Measurements from ENCODE around the gene OGFOD2.

The OGFOD2 gene

GRCh38 chr12:122989225-122989839 is 14.3 kb downstream of the OGFOD2 start:
- no peak for DNase-seq

- DNase-seq = no peak
Observed at GRCh38 chr12:122989874-122990419, 14.9 kb downstream of the OGFOD2 start.

- DNase-seq = no peak
Observed at GRCh38 chr12:122990561-122990960, 15.5 kb downstream of the OGFOD2 start.

DNA sequence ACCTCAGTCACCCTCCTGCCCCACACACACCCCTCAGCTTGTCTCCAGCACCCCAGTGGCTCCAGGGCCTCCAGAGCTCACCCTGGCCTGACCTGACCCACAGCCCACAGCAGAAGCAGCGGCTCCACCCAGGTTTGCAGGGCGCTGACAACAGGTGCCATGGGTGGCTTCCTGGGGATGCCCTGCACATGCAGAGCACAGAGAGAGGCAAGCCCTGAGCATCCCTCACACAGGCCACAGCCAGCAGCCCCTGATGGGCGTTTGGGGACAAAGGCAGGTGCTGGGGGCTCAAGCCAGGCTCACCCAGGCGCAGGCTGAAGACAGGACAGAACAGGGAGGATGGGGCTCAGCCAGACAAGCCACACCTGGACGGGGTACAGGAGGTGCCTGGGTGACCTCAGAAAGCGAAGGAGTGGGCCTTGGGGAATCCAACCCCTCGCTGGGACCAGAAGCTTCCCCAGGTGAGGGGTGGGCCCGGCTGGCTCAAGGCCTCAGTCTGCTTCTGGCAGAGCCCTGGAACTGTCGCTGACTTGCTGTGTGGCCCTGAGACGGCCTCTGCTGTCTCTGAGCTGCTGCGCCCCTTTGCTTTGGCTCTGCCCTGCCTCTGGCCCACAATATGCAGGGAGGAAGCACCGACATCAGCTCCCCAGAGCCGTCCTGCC is 16.0 kb downstream of the OGFOD2 start:
- no peak for DNase-seq

DNA sequence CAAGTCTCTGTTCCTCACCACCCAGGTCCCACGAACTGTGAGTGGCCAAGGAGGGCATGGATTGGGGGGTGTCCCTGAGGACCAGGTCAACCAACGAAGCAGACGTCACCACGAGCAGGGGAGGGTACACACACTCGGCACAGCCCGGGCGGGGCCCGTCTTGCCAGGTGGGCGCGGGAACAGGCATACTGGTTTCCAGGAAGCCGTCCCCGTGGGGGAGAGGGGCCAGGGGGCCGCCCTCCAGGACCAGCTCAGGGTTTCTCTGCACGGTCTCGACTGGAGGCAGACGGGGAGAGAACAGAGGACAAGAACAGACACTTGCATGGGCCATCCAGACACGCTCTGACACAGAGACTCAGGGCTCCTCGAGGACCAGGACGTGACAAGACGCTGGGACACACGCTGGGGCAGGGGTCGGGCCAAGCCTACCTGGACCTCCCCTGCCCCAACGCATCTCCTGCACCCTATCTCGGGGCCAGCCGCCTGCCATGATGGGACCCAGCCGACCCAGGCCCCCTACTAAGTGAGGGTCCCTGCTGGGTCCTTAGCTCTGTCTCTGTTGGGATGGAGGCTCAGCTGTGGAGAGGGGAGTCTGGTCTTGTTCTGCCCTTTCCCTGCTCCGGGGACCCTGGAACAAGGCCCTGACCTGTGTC is 16.7 kb downstream of the OGFOD2 start:
- DNase-seq = no peak

- no peak for DNase-seq
Observed at GRCh38 chr12:122992386-122992785, 17.3 kb downstream of the OGFOD2 start.

DNA sequence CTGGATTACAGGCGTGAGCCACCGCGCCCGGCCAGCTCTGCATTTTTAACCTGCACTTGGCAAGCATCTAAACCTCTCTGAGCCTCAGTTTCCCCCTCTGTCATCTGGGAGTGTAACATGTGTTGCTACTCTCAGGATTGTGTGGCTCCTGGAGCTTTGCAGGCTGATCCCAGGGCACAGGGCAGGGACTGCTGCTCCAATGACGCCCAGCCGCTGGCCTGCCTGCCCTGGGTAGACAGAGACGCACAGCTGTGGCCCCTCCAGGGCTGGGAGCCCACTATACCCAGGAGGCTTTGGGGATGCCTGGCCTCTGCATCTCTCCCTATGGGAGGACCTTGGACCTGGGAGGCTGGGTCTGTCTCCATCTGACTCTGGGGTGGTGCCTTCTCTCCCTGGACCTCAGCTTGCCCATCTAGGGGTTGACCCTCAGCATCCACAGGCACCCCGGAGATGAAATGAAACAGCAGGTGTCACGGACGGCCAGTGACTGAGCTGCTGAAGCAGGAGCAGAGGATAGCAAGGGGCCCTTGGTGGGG is 19.2 kb downstream of the OGFOD2 start:
- DNase-seq = no peak

DNA sequence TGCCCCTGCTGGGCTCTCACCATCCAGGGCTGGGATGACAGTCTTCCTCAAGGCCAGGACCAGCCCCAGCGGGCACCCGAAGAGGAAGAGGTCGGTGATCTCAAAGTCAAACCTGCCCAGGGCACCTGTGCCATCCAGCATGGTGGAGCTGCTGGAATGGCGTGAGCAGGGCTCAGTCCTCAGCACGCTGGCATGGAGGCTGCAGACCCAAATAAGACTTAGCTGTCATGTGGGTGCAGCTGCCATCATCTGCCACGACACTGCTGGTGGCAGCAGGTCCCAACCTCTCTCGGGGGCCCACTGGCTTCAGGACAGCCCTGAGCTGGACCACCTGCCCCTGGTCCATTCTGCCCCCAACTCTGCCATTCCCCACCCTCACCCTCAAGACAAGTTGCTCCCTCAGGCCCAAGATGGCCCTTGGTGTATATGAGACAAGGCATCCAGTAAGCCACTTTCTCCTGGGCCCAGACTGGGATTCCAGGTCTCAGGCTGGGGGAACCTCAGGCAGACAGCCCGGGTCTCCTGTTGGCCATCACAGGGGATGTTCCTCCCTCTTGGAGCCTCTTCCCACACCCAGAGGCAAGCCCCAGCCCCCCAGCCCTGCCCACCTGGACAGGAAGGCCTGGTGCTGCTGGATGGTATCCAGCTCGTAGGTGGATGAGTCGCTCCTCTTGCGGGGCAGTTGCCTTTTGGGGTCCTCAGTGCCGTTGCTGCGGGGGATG is 19.9 kb downstream of the OGFOD2 start:
- DNase-seq = no peak

- no peak for DNase-seq
Observed at GRCh38 chr12:122995503-122996187, 20.6 kb downstream of the OGFOD2 start.

GRCh38 chr12:122996188-122996601 is 21.2 kb downstream of the OGFOD2 start:
- no peak for DNase-seq

DNA sequence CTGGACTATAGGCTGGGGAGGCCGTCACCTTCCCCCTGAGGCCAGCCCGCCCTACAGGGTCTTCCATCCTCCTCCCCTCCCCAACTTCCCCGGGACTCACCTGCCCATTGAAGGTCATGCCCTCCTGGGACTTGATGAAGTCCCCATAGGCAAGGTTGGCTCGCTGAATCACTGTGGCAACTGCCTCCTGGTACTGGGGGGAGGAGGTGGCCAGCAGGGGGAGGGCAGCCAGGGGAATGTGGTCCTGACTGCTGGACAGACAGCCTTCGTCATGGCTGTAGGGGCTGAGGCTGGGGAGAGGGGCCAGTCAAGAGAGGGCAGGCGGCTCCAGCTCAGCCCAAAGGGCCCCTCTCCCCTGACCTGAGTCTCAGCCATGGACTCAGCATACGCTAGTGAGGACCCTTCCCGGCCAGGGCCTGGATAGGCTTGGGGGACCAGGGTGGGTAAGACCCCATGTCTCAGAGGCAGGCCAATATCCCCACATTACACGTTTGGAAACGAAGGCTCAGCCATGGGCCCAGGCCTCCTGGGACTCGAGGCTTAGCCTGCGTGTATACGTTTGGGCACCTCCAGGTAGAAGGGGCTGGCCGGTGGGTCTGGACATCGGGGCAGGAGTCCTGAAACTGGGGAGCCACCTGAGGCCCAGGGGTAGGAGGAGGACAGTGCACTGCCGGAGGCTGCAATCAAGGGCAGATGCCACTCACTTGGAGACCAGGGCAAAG is 21.7 kb downstream of the OGFOD2 start:
- no peak for DNase-seq

DNA sequence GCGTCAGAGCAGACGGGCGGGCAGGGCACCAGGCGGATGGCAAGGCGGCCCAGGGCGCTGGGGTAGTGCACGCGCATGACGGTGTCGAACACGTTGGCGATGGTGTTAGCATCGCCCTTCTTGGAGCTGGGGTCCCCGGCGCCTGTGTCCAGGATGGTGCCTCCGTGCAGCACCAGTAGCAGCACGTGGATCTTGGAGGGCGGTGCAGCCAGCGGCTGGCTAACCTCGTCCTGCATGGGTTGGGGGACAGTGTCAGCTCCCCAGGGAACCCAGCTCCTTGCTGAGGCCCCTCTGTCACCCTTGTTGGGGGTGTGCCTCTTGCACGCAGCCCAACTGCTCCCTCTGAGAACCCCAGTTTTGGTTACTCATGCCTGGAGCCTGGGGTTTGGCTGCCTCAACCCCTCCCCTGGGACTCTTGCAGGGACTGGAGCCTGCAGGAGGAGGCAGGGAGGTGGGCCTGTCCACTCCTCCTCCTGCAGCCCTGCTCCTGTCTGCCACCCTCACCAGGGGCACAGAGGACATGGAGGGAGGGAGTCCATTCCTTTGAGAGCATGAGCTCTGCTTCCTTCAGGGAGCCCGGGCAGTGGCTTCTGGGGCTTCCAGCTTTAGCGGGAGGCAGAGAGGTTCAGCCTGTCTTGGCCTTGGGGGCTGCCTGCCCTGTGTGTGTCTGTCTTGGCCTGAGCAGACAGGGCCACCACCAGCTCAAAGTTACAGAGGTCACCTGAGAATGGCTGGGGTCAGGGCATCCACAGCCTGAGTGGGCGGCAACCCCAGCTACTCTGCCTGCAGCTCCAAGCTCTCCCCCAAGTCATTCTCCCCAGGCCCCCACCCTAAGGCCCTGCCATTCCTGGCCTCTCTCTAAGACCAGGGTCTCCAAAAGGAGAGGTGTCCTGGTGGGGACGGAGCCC is 22.6 kb downstream of the OGFOD2 start:
- DNase-seq = no peak

- DNase-seq = no peak
Observed at GRCh38 chr12:122998316-122998715, 23.3 kb downstream of the OGFOD2 start.

DNA sequence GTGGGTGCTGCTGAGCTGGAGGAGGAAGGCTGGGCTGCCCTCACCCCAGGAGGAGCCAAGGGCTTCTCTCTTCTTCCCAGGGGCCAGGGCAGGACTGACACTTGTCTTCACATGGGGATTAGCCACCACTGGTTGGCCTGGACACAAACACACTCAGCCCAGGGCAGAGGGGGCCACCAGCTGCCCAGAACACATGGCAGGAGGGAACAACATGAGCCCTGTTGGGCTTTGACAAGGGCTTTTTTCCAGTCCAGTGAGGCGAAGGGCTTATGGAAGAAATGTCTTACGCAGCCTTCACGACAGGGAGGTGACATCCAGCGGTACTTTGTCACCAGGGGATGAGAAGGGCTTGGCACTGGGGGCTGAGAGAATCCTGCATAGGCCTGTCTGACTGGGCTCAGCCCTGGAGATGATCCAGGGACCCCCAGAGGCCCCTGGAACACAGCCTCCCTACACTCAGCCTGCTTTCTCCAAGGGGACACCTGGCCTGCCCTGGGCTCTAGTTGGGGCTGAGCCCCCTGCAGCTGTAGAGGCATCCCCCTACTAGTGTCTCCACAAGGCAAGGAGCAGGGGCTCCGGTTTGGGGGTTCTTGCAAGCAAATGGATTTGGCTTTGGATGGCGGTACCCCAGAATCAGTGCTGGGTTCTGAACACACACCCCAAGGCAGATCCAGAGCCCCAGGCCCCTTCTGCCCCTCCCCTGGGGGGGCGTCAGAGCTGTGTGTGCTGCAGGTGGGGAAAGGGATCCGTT is 24.3 kb downstream of the OGFOD2 start:
- DNase-seq = no peak

GRCh38 chr12:122999986-123000420 is 25.0 kb downstream of the OGFOD2 start:
- DNase-seq = no peak

- no peak for DNase-seq
Observed at GRCh38 chr12:123000578-123000977, 25.5 kb downstream of the OGFOD2 start.

DNA sequence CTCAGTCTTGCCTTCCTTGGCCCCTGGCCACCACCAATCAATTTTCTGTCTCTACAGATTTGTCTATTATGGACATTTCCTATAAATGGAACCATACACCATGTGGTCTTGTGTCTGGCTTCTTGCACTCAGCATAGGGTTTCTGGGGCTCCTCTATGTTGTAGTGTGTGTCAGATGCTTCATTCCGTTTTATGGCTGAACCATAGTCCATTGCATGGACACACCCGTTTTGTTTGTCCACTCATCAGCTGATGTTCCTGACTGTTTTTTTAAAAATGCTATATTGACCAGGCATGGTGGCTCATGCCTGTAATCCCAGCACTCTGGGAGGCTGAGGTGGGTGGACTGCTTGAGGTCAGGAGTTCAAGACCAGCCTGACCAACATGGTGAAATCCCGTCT is 26.4 kb downstream of the OGFOD2 start:
- no peak for DNase-seq

GRCh38 chr12:123003257-123003656 is 28.2 kb downstream of the OGFOD2 start:
- DNase-seq = no peak

- no peak for DNase-seq
Observed at GRCh38 chr12:123004287-123004686, 29.2 kb downstream of the OGFOD2 start.

DNA sequence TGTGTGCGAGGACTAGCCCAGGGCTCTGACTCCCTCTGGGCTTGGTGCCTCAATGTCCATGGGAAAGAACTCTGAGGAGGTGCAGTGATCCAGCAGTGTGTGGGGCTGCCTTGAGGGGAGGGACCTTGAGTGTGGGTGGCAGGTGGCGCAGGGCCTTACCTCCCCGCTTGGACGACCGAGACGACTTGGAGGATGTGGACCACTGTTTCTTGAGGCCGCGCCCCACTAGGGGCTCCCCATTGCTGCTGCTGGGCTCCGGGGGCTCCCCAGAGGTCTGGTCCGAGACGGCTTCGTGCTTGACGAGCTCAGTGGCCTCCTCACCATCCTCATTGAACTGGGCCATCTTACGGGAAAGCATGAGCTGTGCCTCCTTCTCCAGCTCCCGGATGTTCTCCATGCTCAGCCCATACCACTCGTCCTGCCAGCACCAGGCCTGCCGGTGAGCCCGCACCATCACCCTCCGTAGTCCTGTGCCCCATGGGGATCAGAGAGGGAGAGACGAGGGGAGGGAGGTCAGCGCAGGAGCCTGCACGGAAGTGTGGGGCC is 30.1 kb downstream of the OGFOD2 start:
- no peak for DNase-seq
